Measurements from ENCODE around the gene RASGRF2. TPM values are rescaled to one million over a fixed set of nuclear protein-coding genes. Genes with fewer than 3 reads are reported as not detected.

Gene RASGRF2
- total and polyA plus RNA-seq, 2 of the 13 experiments (the other 11 are each of a cell fraction or from before 2014, with no cell fraction given): 23.6 to 29.0 TPM

GRCh38 chr5:81195335-81195929, 235.3 kb downstream of the RASGRF2 start:
- no peak overlapping the region for H2AFZ ChIP-seq (ENCODE audit: low read length)
- ChIA-PET CTCF (ENCODE audit: low intra/inter-chr PET ratio, low total read pairs) (interaction anchor here (0.7 kb wide), 1 partner anchor 14 kb away, joined by 4 read pairs; no protein-coding TSS in a partner anchor), POLR2A (no interaction called here)
- 97% methylated on average over 5 of the region's 5 CpGs for WGBS (ENCODE audit: low lambda C conversion rate)
- H3K79me2 ChIP-seq (ENCODE audit: insufficient read depth, low read length): no peaks in the 10 kb centered on the region
- H3K9ac ChIP-seq (ENCODE audit: insufficient read depth, low read depth, low read length): no peak overlapping the region
- ATAC-seq: no peak
- FAIRE-seq: no peak
- in situ Hi-C loops (cut with HindIII; ENCODE audit: extremely low pct_ligation_motif_present, low pct_unique_long_range_greater_than_20kb) (loop anchor here (25.0 kb wide), 1 partner anchor 483 kb away; no protein-coding TSS in a partner anchor), intact Hi-C loops (cut with micrococcal nuclease; ENCODE audit: unreplicated experiment) (loop anchor here (10.0 kb wide), 1 partner anchor 481 kb away; no protein-coding TSS in a partner anchor)
- H3K36me3 ChIP-seq (replicated peaks in 1 of 2; ENCODE audit: control insufficient read depth in 1 of 2, insufficient read depth in 2 of 2, low read length in 2 of 2): peaks cover 5 to 7% of the 10 kb centered on the region in 2 experiments; a peak in 4 of 5 replicates
- no peak overlapping the region for H3K4me2 ChIP-seq (ENCODE audit: low read depth, low read length)
- H3K4me1 ChIP-seq (ENCODE audit: insufficient read depth, low read length): no peaks in the 10 kb centered on the region
- no peak overlapping the region for H3K27ac ChIP-seq (ENCODE audit: extremely low read length, insufficient read depth, low read length)
- no peaks in the 10 kb centered on the region for H3K9me3 ChIP-seq (ENCODE audit: low read length)
- no TSS peak for BruUV-seq (replicated peaks)
- TF ChIP-seq, protein P1, sequence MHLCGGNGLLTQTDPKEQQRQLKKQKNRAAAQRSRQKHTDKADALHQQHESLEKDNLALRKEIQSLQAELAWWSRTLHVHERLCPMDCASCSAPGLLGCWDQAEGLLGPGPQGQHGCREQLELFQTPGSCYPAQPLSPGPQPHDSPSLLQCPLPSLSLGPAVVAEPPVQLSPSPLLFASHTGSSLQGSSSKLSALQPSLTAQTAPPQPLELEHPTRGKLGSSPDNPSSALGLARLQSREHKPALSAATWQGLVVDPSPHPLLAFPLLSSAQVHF (CRISPR knock-in tag; IDR thresholded peaks at IDR 0.05): no peak
- H3K27me3 ChIP-seq (ENCODE audit: control insufficient read depth in 1 of 2, insufficient read depth in 2 of 2, low read length in 2 of 2): no peaks in the 10 kb centered on the region
- H3K4me3 ChIP-seq (replicated peaks in 1 of 3; ENCODE audit: insufficient read depth in 1 of 3, low read depth in 2 of 3, low read length in 3 of 3): no peak overlapping the region
- no peak for DNase-seq (ENCODE audit: low spot score)
- no peaks in the 10 kb centered on the region for H4K20me1 ChIP-seq (ENCODE audit: insufficient read depth, low read length)

GRCh38 chr5:81202655-81203054, 242.5 kb downstream of the RASGRF2 start:
- TF ChIP-seq SIN3A (IDR thresholded peaks at IDR 0.05; ENCODE audit: borderline replicate concordance, low read depth, low read length): no peak
- no peak for TF ChIP-seq ARNTL (CRISPR knock-in tag; IDR thresholded peaks at IDR 0.05)
- TF ChIP-seq ASH2L (IDR thresholded peaks at IDR 0.05; ENCODE audit: insufficient read length, low read depth, low read length): no peak
- no peak for TF ChIP-seq LRRFIP1 (CRISPR knock-in tag; conservative IDR thresholded peaks at IDR 0.05)
- TF ChIP-seq ZNF713 (CRISPR knock-in tag; IDR thresholded peaks at IDR 0.05): no peak
- no peak for TF ChIP-seq ZNF501 (CRISPR knock-in tag; IDR thresholded peaks at IDR 0.05)
- no peak for TF ChIP-seq ZNF282 (IDR thresholded peaks at IDR 0.05; ENCODE audit: partially characterized antibody)
- no peak for TF ChIP-seq AHR (CRISPR knock-in tag; IDR thresholded peaks at IDR 0.05)
- no peak for TF ChIP-seq ZSCAN31 (CRISPR knock-in tag; IDR thresholded peaks at IDR 0.05; ENCODE audit: low read depth)
- TF ChIP-seq ZSCAN20 (CRISPR knock-in tag; IDR thresholded peaks at IDR 0.05; ENCODE audit: borderline replicate concordance): no peak
- TF ChIP-seq, protein P2, sequence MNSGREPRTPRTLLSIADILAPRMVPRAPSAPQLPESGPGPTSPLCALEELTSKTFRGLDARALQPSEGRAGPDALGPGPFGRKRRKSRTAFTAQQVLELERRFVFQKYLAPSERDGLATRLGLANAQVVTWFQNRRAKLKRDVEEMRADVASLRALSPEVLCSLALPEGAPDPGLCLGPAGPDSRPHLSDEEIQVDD (CRISPR knock-in tag; IDR thresholded peaks at IDR 0.05; ENCODE audit: borderline replicate concordance): no peak
- no peak for TF ChIP-seq POLR2A (IDR thresholded peaks at IDR 0.05; ENCODE audit: insufficient read depth in 1 of 2, low read depth in 2 of 2, low read length in 2 of 2)
- H3K27me3 ChIP-seq (ENCODE audit: control insufficient read depth in 1 of 2, insufficient read depth in 2 of 2, low read length in 2 of 2): no peaks in the 10 kb centered on the region
- DNase-seq (ENCODE audit: low spot score) (no peak), ATAC-seq (no peak), FAIRE-seq (no peak)
- peaks cover 20 to 52% of the 10 kb centered on the region in 2 experiments for H3K36me3 ChIP-seq (replicated peaks in 1 of 2; ENCODE audit: control insufficient read depth in 1 of 2, insufficient read depth in 2 of 2, low read length in 2 of 2)
- no peaks in the 10 kb centered on the region for H4K20me1 ChIP-seq (ENCODE audit: insufficient read depth, low read length)
- in situ Hi-C loops (cut with HindIII; ENCODE audit: extremely low pct_ligation_motif_present, low pct_unique_long_range_greater_than_20kb) (no loop called here), intact Hi-C loops (cut with micrococcal nuclease; ENCODE audit: unreplicated experiment) (no loop called here)
- H3K9ac ChIP-seq (ENCODE audit: insufficient read depth, low read depth, low read length): no peak overlapping the region
- CTCF ChIA-PET (ENCODE audit: low intra/inter-chr PET ratio, low total read pairs): no interaction called here
- 83% methylated on average over 2 of the region's 2 CpGs for WGBS (ENCODE audit: low lambda C conversion rate)
- no peak overlapping the region for H3K27ac ChIP-seq (ENCODE audit: extremely low read length, insufficient read depth, low read length)
- no peaks in the 10 kb centered on the region for H3K9me3 ChIP-seq (ENCODE audit: low read length)
- H2AFZ ChIP-seq (ENCODE audit: low read length): no peak overlapping the region
- H3K4me1 ChIP-seq (ENCODE audit: insufficient read depth, low read length): no peaks in the 10 kb centered on the region
- POLR2A ChIA-PET: no interaction called here
- H3K79me2 ChIP-seq (ENCODE audit: insufficient read depth, low read length): no peaks in the 10 kb centered on the region
- BruUV-seq (replicated peaks): no TSS peak
- no peak overlapping the region for H3K4me3 ChIP-seq (replicated peaks in 1 of 3; ENCODE audit: insufficient read depth in 1 of 3, low read depth in 2 of 3, low read length in 3 of 3)
- H3K4me2 ChIP-seq (ENCODE audit: low read depth, low read length): no peak overlapping the region

Data from HepG2 (cell line).